GM19468 (cell line): Measurements from ENCODE around the gene BIN1.
A peak's percentile ranks its signal among the peaks of the same experiment; 100 is the strongest.

Experiments used
- ATAC-seq: cut with Tn5 transposase; IDR thresholded peaks from one replicate; pipeline ENCODE4 v1.9.1; 2021; ENCODE audit warnings: mild to moderate bottlenecking, moderate library complexity, moderate number of reproducible peaks; ENCODE audit not compliant: unreplicated experiment; ENCODE audit errors: extremely low read depth

Gene BIN1

GRCh38 chr2:127093648-127094210, 13.2 kb downstream of the BIN1 start:
- no peak for ATAC-seq

GRCh38 chr2:127092901-127093516, 13.9 kb downstream of the BIN1 start:
- ATAC-seq: no peak

GRCh38 chr2:127092306-127092705, 14.6 kb downstream of the BIN1 start:
- ATAC-seq: no peak

GRCh38 chr2:127091886-127092285, 15.1 kb downstream of the BIN1 start:
- no peak for ATAC-seq

GRCh38 chr2:127091148-127091547, 15.8 kb downstream of the BIN1 start:
- ATAC-seq: no peak

GRCh38 chr2:127090281-127091120, 16.5 kb downstream of the BIN1 start:
- ATAC-seq: no peak

GRCh38 chr2:127089478-127090235, 17.3 kb downstream of the BIN1 start:
- no peak for ATAC-seq

GRCh38 chr2:127088706-127089105, 18.2 kb downstream of the BIN1 start:
- ATAC-seq: no peak

- ATAC-seq: no peak
These were observed 19.0 kb downstream of the BIN1 start for GRCh38 chr2:127087791-127088495.

- peak; percentile 54 for ATAC-seq
These were observed 19.8 kb downstream of the BIN1 start for GRCh38 chr2:127086990-127087790.

- no peak for ATAC-seq
These were observed 21.7 kb downstream of the BIN1 start for GRCh38 chr2:127085317-127085681.

GRCh38 chr2:127084611-127085316, 22.2 kb downstream of the BIN1 start:
- no peak for ATAC-seq

GRCh38 chr2:127083819-127084503, 23.0 kb downstream of the BIN1 start:
- ATAC-seq: no peak

- no peak for ATAC-seq
These were observed 24.0 kb downstream of the BIN1 start for GRCh38 chr2:127082974-127083373.

GRCh38 chr2:127081826-127082633, 24.9 kb downstream of the BIN1 start:
- peak; percentile 46 for ATAC-seq

- ATAC-seq: no peak
These were observed 25.8 kb downstream of the BIN1 start for GRCh38 chr2:127080938-127081755.
